Kidney epithelial cell (primary cell): ENCODE results near the gene PTPN2. TPM values are rescaled to one million over a fixed set of nuclear protein-coding genes. Genes with fewer than 3 reads are reported as not detected.

Experiments
- DNase-seq: peaks from one replicate; pipeline ENCODE4 v3.0.0-alpha.2; 2010; ENCODE audit warnings: low read depth
- H3K27me3 ChIP-seq: 2 replicates; pipeline ENCODE4 v1.6.0; 2011; ENCODE audit warnings: low read length; ENCODE audit not compliant: control insufficient read depth, insufficient read depth
- H3K36me3 ChIP-seq: 2 replicates; pipeline ENCODE4 v1.5.1; 2011; ENCODE audit warnings: low read length; ENCODE audit not compliant: control insufficient read depth, insufficient read depth
- H3K4me3 ChIP-seq: 2 replicates; pipeline ENCODE4 v1.5.1; 2011; ENCODE audit warnings: low read depth, mild to moderate bottlenecking, control low read depth, low read length
- CTCF ChIP-seq: IDR thresholded peaks from 2 replicates; pipeline ENCODE4 v1.5.1; 2011; ENCODE audit warnings: mild to moderate bottlenecking, moderate library complexity, low read length, control low read depth, inconsistent platforms; ENCODE audit not compliant: insufficient read depth, poor library complexity, severe bottlenecking
- total RNA-seq: library from RNA; depleted of rRNA; stranded (reverse); fragments of >200 nt; gene quantifications from 2 replicates; pipeline ENCODE4 v1.2.3, GENCODE V29; 2015

The PTPN2 gene
- total RNA-seq, 1 donor from 2014 or later = 38.5 TPM

- Histone ChIP-seq H3K4me3 (no peak overlapping the region), H3K27me3 (no peaks in the 10 kb centered on the region), H3K36me3 (no peaks in the 10 kb centered on the region)
- TF ChIP-seq CTCF = peak; percentile 48
- DNase-seq = no peak
Observed at GRCh38 chr18:12886498-12887126, 2.6 kb upstream of the PTPN2 start.

- no peak for DNase-seq
- TF ChIP-seq CTCF = no peak
- Histone ChIP-seq H3K27me3 (no peaks in the 10 kb centered on the region), H3K4me3 (no peak overlapping the region), H3K36me3 (no peaks in the 10 kb centered on the region)
Observed at GRCh38 chr18:12885500-12885899, 1.5 kb upstream of the PTPN2 start.

GRCh38 chr18:12884406-12885323 lies 628 bp upstream of the PTPN2 start:
- Histone ChIP-seq H3K36me3 (no peaks in the 10 kb centered on the region), H3K27me3 (no peaks in the 10 kb centered on the region), H3K4me3 (peak overlapping the region; percentile 88)
- no peak for TF ChIP-seq CTCF
- no peak for DNase-seq

GRCh38 chr18:12883372-12883683 lies 709 bp downstream of the PTPN2 start:
- no peaks in the 10 kb centered on the region for H3K36me3 ChIP-seq
- no peak for TF ChIP-seq CTCF
- H3K27me3 ChIP-seq = no peaks in the 10 kb centered on the region
- DNase-seq = no peak
- H3K4me3 ChIP-seq = peak overlapping the region; percentile 83

- Histone ChIP-seq H3K36me3 (no peaks in the 10 kb centered on the region), H3K4me3 (peak overlapping the region; percentile 83), H3K27me3 (no peaks in the 10 kb centered on the region)
- no peak for DNase-seq
- no peak for TF ChIP-seq CTCF
Observed at GRCh38 chr18:12882453-12883371, 1.3 kb downstream of the PTPN2 start.
